ACC112 (cell line): ENCODE measurements around the gene KLHL9.

ENCODE experiments used
- H2AFZ ChIP-seq: fragments of 200-600 bp; sonication (generic); one replicate; pipeline ENCODE4 v1.6.0; 2017; ENCODE audit warnings: antibody characterized with exemption, low read length; ENCODE audit not compliant: unreplicated experiment
- H3K27ac ChIP-seq: fragments of 200-600 bp; sonication (generic); 2 replicates; pipeline ENCODE4 v1.5.1; 2014; ENCODE audit warnings: low read depth, mild to moderate bottlenecking, antibody characterized with exemption, low read length, moderate library complexity
- H3K27me3 ChIP-seq: fragments of 200-600 bp; sonication (generic); 2 replicates; pipeline ENCODE4 v1.6.1; 2014; ENCODE audit warnings: mild to moderate bottlenecking, antibody characterized with exemption, low read length, moderate library complexity, mixed read lengths; ENCODE audit not compliant: insufficient read depth
- H3K36me3 ChIP-seq: fragments of 200-600 bp; sonication (generic); 2 replicates; pipeline ENCODE4 v1.6.1; 2016; ENCODE audit warnings: mild to moderate bottlenecking, antibody characterized with exemption, low read length, moderate library complexity, mixed read lengths; ENCODE audit not compliant: insufficient read depth
- H3K4me1 ChIP-seq: fragments of 200-600 bp; sonication (generic); one replicate; pipeline ENCODE4 v1.6.1; 2016; ENCODE audit warnings: low read length, mixed read lengths; ENCODE audit not compliant: insufficient read depth, unreplicated experiment, control insufficient read depth
- H3K4me3 ChIP-seq: fragments of 200-600 bp; sonication (generic); 2 replicates; pipeline ENCODE4 v1.5.1; 2014; ENCODE audit warnings: mild to moderate bottlenecking, low read depth, low read length
- H3K79me2 ChIP-seq: fragments of 200-600 bp; sonication (generic); one replicate; pipeline ENCODE4 v1.6.0; 2016; ENCODE audit warnings: low read length; ENCODE audit not compliant: control insufficient read depth, unreplicated experiment, insufficient read depth

KLHL9 gene

DNA sequence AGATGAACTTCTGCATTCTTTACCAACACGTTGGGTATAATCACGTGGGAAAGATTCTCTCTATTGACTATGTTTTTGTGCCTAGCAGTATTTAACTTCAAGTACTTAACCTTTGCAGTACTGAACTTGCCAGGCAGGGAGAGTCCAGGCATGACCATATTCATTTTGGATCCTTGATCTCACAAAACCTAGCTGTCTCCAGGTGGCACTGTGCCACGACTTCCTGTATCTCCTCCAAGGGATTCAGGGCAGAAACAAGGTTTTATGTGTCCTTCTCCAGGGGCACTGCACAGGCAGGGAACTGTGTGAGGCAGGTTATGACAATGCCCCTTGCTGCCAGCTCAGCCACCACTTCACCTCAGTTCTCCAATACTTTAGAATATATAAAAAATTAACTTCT, 18.3 kb downstream of the KLHL9 start:
- no peaks in the 10 kb centered on the region for H3K79me2 ChIP-seq
- H3K27ac ChIP-seq: no peak overlapping the region
- no peaks in the 10 kb centered on the region; the same call in 1 of the 2 replicates for H3K27me3 ChIP-seq
- H3K36me3 ChIP-seq: no peaks in the 10 kb centered on the region
- H3K4me3 ChIP-seq: no peak overlapping the region
- H2AFZ ChIP-seq: no peak overlapping the region
- H3K4me1 ChIP-seq: no peaks in the 10 kb centered on the region

DNA sequence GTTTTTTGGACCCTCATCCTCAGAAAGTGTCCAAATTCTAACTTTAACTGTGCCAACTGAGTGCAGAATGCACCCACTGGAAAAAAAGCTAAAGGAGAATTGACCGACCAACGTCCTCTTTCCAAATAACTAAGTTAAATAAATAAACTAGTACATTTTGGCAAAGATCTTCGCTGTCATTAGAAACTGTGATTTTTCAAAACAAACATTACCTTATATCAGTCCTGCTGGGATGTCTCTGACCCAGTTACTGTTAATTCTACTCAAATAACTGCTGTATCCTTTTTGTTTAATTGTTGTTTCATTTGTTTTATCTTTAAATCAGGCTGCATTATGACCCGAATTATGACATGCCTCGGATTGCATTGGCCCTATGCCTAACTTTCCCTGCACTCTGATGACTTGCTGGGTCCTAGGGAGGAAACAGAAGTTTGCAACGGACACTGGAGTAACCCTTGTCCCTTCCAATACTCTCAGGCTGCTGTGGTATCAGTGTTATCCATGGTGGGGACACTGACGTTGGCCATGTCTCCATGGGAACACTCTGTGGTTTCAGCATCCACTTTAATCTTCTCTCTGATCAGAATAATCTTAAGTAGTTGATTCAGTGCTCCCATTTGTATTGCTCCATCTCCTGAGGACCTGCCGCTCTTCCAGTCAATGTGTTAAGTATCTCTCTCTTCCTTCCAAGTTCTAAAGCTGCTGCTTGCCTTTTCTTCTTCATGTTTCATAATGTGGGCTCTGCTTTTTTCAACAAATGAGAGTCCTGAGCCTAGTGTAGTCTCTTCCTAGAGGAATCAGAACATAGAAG, 19.0 kb downstream of the KLHL9 start:
- Histone ChIP-seq H3K4me3 (no peak overlapping the region), H3K4me1 (no peaks in the 10 kb centered on the region), H3K27me3 (no peaks in the 10 kb centered on the region; the same call in 1 of the 2 replicates), H3K27ac (no peak overlapping the region), H2AFZ (no peak overlapping the region), H3K79me2 (no peaks in the 10 kb centered on the region), H3K36me3 (no peaks in the 10 kb centered on the region)

DNA sequence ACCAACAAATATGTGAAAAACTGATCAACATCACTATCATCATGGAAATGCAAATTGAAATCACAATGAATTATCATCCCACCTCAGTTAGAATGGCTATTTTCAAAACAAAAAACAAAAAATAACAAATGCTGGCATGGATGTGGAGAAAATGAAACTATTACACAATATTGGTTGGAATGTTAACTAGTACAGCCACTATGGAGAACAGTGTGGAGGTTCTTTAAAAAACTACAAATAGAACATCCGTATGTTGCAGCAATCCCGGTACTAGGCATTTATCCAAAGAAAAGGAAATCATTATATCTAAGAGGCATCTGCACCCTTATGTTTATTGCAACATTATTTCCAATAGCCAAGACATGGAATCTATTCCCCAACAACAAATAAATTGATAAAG, 21.1 kb downstream of the KLHL9 start:
- no peak overlapping the region for H3K27ac ChIP-seq
- no peaks in the 10 kb centered on the region for H3K79me2 ChIP-seq
- H3K27me3 ChIP-seq: peaks cover 14% of the 10 kb centered on the region
- no peak overlapping the region for H3K4me3 ChIP-seq
- no peaks in the 10 kb centered on the region for H3K36me3 ChIP-seq
- no peaks in the 10 kb centered on the region for H3K4me1 ChIP-seq
- no peak overlapping the region for H2AFZ ChIP-seq

DNA sequence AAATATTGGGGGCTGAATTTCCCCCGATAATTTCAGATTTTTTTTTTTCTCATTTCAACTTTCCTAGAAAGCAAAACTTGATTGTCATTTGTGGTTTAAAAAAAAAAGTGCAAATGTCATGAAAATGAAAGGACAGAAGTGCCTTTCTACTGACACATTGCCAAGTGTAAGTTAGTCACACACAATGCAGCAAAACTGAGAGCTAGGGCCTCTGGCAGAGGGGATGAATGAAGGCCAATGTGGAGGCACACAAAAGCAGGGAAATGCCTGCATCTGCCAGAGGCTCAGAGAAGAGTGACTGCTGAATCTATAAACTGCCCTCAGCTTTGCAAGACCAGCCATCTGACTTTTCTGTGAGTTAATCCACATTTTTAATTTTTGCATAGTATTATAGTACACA, 23.3 kb downstream of the KLHL9 start:
- no peaks in the 10 kb centered on the region for H3K4me1 ChIP-seq
- H3K27me3 ChIP-seq: peaks cover 36% of the 10 kb centered on the region
- no peaks in the 10 kb centered on the region for H3K36me3 ChIP-seq
- H3K4me3 ChIP-seq: no peak overlapping the region
- no peaks in the 10 kb centered on the region for H3K79me2 ChIP-seq
- no peak overlapping the region for H2AFZ ChIP-seq
- H3K27ac ChIP-seq: no peak overlapping the region

DNA sequence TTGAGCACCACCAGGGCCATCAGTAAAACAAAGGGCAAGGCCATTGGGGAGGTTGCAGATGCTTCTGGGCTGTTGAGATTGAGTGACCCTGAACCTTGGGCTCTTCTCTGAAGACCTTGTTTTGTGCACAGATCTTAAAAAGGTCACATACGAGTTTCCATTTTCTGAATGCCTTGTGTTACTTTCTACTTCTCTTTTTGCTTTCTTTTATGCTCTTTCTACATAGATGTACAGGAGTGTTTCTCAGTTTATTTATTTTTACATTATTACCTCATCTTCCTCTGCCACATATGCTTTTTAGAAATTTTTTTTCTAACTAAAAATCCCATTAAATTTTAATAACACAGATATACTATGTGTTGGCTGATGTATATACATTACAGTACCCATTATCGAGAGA, 30.0 kb downstream of the KLHL9 start, which contains the start of gene IFNA5:
Gene IFNA5, minus strand, starts transcription at position 101 of the 400 bp plus-strand sequence. Its CDS starts 57 bp downstream, at position 44.
- no peak within 1 kb of the TSS for H3K27ac ChIP-seq
- no peak within 1 kb of the TSS for H2AFZ ChIP-seq
- H3K4me1 ChIP-seq: no peaks in the 10 kb centered on the region
- H3K4me3 ChIP-seq: no peak within 1 kb of the TSS
- H3K36me3 ChIP-seq: no peaks in the 10 kb centered on the region
- peaks cover 80% of the 10 kb centered on the region for H3K27me3 ChIP-seq
- no peaks in the 10 kb centered on the region for H3K79me2 ChIP-seq

DNA sequence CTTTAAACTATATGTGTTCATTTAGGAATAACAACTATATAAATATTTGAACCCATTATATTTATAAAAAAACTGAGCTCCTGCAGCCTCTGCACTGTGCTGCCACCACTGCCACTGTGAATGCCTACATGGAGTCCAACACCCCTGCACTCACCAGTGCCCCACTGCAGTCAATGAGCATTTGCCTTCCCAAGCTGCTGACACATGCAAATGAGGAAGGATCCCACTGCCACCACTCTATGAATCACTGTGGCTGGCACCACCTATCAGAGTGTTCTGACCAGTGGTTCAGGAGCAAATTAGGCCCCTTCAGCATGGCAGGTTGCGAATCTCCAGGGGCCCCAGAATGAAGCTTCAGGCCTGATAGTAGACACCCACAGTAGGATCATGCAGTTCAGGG, 39.2 kb downstream of the KLHL9 start:
- Histone ChIP-seq H3K79me2 (no peaks in the 10 kb centered on the region), H2AFZ (no peak overlapping the region), H3K27ac (no peak overlapping the region), H3K4me3 (no peak overlapping the region), H3K4me1 (peaks cover 12% of the 10 kb centered on the region), H3K27me3 (peaks cover 16% of the 10 kb centered on the region), H3K36me3 (no peaks in the 10 kb centered on the region)

DNA sequence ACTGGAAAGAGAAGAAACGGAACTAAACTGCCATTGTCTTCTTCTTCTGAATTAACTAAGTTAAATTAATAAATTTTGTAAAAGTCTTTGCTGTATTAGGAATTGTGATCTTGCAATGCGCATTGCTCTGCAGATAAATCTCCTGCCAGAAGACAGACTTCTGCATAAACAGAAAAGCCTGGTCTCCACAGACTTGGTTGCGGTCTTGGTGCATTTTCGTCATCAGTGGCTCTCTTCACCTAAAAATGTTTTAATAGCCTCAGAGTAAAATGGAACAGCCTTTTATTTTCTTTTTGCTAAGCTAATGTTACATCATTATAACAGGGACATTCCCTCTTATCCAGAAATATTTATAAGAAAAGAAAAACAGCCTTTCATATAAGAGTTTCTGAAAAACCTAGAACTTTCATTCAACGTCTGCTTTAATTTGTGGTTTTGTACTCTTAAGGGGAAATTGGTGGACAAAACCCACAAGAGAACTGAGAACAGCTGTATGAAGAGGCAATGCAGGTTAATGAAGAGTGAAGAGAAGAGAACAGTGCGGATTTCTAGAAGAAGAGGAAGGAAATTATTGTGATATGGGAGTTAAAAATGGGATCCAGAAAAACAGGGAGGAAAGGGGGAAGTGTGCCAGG, 40.2 kb downstream of the KLHL9 start:
- H3K36me3 ChIP-seq: no peaks in the 10 kb centered on the region
- H3K4me1 ChIP-seq: peaks cover 12% of the 10 kb centered on the region
- no peaks in the 10 kb centered on the region for H3K79me2 ChIP-seq
- no peak overlapping the region for H2AFZ ChIP-seq
- no peak overlapping the region for H3K4me3 ChIP-seq
- peaks cover 16% of the 10 kb centered on the region for H3K27me3 ChIP-seq
- no peak overlapping the region for H3K27ac ChIP-seq

DNA sequence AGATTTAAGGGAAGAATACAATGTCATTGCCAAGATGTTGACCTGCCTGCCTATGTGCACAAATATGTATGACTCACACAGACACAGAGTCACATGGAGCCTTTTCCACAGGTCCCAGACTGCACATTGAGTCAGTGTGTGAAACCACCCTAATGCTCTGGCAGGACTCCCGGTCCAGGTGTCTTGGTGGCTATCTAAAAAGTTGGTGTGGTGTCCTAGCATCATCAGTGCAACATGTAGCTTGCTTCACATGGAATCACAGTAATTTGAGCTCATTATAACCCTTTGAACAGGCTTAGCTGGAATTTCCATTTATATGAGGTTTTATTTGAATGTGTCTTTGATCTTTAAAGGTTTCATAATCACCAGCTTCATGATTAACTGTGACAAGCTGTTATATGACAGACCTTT, 40.8 kb downstream of the KLHL9 start:
- H3K27me3 ChIP-seq: peaks cover 23% of the 10 kb centered on the region
- H3K36me3 ChIP-seq: no peaks in the 10 kb centered on the region
- no peak overlapping the region for H2AFZ ChIP-seq
- no peak overlapping the region for H3K4me3 ChIP-seq
- H3K4me1 ChIP-seq: peaks cover 12% of the 10 kb centered on the region
- no peaks in the 10 kb centered on the region for H3K79me2 ChIP-seq
- H3K27ac ChIP-seq: no peak overlapping the region

DNA sequence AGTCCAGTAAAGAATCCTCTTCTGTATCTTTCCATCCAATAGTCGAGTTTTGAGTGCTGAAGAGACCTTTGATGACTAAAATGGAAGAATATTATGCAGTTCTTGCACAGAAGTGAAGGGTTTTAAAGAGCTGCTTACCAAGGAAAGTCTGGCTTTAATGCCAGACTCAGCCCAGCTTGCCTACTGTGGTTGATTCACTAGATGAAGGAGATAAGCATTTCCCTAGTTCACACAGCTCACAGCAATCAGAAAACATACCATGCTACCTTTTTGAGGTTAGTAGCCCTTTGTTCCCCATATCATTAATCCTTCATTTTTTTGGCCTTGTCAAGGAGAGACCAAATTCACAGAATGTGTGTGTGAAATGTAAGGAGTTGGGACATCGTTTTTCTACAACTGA, 45.4 kb downstream of the KLHL9 start:
- no peak overlapping the region for H3K27ac ChIP-seq
- peaks cover 60% of the 10 kb centered on the region for H3K27me3 ChIP-seq
- H3K79me2 ChIP-seq: no peaks in the 10 kb centered on the region
- H2AFZ ChIP-seq: no peak overlapping the region
- no peaks in the 10 kb centered on the region for H3K36me3 ChIP-seq
- H3K4me1 ChIP-seq: peaks cover 12% of the 10 kb centered on the region
- no peak overlapping the region for H3K4me3 ChIP-seq

DNA sequence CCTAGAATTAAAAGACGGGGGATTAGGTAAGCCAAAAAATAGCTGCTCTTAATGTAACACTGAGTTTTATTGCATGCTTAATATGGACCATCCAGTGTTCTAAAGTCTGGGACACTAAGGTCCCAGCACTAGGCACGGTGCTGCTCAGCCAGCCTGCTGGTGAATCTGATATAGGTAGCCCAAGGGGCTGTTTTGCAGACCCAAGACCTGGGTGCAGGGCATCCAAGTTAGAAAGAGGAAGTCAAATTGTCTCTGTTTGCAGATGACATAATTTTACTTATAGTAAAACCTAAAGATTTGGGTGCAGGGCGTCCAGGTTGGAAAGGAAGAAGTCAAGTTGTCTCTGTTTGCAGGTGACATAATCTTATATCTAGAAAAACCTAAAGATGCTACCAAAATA, 47.9 kb downstream of the KLHL9 start:
- Histone ChIP-seq H3K4me3 (no peak overlapping the region), H3K4me1 (no peaks in the 10 kb centered on the region), H2AFZ (no peak overlapping the region), H3K27me3 (peaks cover 70% of the 10 kb centered on the region), H3K79me2 (no peaks in the 10 kb centered on the region), H3K27ac (no peak overlapping the region), H3K36me3 (no peaks in the 10 kb centered on the region)

DNA sequence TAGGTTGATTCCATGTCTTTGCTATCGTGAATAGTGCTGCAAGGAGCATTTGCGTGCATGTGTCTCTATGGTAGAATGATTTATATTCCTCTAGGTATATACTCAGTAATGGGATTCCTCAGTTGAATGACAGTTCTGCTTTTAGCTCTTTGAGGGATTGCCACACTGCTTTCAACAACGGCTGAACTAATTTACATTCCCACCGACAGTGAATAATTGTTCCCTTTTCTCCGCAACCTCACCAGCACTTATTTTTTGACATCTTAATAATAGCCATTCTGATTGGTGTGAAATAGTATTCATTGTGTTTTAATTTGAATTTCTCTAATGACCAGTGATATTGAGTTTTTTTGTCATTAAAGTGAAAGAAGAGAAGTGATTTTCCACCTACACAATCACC, 48.5 kb downstream of the KLHL9 start:
- no peak overlapping the region for H3K4me3 ChIP-seq
- H3K27me3 ChIP-seq: peaks cover 77% of the 10 kb centered on the region
- H3K79me2 ChIP-seq: no peaks in the 10 kb centered on the region
- H3K36me3 ChIP-seq: no peaks in the 10 kb centered on the region
- H3K4me1 ChIP-seq: no peaks in the 10 kb centered on the region
- H3K27ac ChIP-seq: no peak overlapping the region
- H2AFZ ChIP-seq: no peak overlapping the region
